GM21717 (cell line): ENCODE data around the gene CNIH2.
"Not testable (repeated sequence)": the region's sequence is repeated elsewhere in the genome, so short reads cannot be mapped to it uniquely, and the experiment has no call there.

Experiments used
- ATAC-seq: cut with Tn5 transposase; IDR thresholded peaks from one replicate; pipeline ENCODE4 v1.9.1; 2021; ENCODE audit warnings: mild to moderate bottlenecking, moderate library complexity; ENCODE audit not compliant: unreplicated experiment

Gene CNIH2

DNA sequence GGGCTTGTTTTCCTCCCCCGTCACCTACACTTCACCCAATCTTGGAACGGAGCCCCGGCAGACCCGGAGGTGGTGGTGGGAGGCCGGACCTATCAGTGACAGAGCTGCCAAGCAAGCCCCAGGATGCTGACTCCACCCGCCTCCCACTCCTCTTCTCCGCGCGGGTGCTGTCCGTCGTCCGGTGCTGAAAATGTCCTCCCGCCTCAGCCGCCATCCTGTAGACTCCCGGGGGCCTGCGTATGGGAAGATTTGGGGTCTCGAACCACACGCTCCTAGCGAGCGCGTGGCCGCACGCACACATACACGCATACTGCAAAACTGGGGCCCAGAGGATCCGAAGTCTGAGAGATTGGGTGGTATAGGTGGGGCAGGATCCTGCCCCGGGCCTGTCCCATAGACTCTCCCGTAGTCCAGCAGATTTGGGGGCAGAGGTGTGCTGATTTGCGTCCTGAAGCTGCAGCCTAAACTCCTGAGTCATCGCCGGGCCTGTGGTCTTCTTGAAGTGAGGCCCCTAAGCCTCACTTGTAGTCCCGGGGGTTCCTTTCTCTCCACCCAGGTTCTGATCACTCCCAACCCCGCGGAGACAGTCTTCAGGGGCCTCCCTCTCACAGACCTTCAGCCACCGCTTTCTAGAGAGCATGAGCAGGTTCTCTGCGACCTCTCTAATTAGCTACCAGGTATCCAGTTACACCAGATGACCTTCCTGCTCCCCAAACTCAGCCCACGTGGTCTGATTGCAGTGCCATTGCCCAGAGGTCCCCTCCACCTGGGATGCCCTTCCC, 11.8 kb downstream of the CNIH2 start:
- peak; percentile 28 for ATAC-seq

DNA sequence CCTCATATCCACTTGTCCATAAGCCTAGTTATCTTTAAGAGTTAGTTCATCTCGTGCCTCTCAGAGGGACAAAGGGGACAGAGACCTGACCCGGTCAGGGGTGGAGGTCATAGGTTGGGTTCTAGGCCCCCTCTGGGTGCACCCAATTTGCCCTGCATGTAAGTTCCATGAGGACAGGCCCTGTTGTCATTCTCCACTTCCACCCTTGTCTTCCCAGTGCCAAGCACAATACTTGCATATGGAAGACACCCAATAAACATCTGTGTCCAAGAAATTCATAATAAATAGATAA, 12.3 kb downstream of the CNIH2 start:
- ATAC-seq, result no peak

DNA sequence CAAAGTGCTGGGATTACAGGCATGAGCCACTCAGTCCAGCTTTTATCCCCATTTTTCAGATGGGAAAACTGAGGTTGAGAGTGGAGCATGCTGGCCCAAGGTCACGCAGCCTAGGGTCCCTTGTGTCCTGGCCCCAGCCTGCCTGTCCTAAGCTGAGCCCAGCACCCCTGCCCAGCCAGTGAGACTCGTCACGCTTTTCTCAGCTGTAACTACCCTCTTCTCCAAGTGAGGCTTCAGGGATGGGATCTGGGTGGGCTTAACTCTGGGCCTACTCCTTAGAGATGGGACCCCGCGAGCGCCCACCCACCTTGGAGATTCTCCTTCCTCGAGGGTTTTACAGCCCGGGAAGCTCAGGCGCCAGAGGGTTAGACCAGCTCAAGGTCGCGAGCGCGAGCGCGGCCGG, 13.3 kb downstream of the CNIH2 start:
- ATAC-seq, result no peak

DNA sequence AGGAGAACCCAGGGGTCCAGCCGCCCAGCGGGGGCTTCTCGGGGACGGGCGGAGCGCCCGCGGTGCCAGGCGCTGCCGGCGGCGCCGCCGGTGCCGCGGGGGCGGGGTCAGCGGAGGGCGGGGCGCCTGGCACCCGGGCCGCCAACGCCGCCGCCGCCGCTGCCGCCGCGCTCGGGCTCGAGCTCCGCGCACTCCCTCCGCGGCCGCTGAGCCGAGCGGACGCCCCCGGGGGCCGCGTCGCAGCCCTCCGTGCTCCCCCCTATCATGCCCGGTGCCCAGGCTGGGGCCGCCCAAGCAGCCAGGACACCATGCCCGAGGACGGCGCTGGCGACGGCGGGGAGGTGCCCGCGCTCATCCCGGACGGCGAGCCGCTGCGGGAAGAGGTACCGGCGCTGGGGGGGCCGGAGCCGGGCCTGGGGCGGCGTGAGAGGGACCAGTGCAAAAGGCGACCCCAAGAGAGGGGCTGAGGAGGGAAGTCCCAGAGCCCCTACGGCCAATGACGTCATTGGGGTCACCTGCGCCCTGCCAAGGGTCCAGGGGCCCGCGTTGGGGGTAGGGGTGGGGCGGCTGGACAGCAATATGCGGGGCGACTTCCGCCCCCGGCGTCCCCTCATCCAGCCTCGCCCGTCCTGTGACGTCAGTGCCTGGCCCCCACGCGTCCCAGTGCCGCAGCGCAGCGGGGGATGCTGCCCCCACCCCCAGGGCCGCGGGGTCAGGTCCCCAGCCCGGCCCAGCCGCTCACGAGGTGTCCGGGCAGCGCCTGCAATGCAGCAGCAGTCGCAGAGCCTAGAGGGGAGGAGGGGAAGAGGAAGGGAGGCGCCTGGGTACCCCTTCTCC, 13.9 kb downstream of the CNIH2 start, which contains the start of gene TMEM151A:
TMEM151A (plus strand) TSS at position 189 of the 837 bp plus-strand sequence; CDS start at position 309, 120 bp downstream.
- ATAC-seq, result no peak

DNA sequence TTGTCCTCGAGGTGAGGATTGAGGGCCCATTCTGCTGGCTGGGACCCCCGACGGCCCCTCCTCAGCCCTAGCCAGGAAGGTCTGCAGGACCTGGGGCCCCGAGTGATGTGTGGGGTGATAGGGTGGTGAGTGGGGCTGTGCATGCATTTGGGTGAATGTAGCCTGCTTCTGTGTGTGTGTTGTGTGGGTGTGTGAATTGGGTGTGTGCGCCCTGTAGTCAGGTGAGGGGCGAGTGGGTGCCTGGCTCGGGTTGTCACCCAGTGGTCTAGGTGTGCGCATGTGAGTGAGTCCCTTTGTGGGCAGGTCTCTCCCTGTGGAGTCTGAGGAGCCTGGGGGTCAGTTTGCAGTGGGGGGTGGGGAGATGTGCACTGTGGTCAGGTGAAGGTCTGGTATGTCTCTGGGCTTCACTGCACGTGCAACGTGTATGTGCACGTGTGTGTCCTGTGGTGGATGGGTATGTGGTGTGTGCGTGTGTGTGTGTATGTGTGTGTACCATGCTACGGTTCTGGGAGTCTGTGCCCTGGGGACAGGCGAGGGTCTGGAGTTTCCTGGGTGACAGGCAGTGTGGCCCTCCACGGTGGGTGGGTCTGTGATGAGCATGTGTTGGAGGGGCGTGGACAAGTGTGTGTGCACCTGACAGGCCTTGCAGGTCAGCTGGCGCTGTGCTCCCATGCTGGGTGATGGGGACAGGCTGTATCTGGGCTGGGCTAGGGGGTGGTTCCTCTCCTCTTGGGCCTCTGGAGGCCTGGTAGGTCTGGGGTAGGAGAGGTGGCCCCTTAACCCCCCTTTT, 14.8 kb downstream of the CNIH2 start:
- no peak for ATAC-seq

DNA sequence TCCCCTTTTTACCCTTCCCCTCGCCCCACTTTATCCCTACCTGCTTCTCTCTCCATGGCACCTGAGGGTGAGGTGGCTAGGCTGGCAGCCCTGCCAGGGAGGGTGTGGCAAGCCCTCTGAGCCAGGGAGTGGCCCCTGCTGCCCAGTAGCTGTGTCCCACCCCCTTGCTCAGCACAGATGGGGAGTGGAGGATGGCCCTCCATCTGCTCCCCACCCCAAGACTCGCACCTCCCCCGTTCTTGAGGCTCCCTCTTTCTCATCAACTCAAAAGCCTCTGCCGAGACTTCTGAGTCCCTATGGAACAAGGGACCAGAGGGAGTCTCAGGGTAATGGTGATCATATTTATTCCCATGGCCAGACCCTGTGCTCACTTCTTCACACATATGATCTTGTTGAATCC, 15.4 kb downstream of the CNIH2 start:
- no peak for ATAC-seq

DNA sequence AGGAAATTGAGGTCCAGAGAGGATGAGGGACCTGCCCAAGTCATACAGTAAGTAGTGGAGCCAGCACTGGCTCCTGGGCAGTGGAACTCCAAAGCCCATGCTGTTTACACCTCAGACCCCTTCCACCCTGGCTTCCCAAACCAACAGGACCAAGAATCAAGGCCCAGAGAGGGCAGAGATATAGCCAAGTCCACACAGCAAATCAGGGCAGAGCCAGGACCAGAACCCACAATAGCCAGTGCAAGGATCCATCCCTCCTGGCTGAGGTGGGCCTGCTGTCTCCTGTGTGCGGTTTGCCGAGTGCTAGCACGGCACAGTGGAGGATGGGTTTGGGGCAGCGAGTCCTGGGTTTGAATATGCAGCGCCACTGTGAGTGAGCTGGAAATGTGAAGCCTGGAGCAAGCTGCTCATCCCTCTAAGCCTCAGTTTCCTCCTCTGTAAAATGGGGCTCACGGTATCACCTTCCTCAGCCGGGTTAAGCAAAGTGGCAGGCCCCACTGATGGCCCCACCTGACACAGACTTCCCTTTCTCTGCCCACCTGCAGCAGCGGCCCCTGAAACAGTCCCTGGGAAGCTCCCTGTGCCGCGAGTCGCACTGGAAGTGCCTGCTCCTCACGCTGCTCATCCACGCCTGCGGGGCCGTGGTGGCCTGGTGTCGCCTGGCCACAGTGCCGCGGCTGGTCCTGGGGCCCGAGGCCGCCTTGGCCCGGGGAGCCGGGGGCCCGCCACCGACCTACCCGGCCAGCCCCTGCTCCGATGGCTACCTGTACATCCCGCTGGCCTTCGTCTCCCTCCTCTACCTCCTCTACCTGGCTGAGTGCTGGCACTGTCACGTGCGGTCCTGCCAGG, 16.0 kb downstream of the CNIH2 start:
- no peak for ATAC-seq

DNA sequence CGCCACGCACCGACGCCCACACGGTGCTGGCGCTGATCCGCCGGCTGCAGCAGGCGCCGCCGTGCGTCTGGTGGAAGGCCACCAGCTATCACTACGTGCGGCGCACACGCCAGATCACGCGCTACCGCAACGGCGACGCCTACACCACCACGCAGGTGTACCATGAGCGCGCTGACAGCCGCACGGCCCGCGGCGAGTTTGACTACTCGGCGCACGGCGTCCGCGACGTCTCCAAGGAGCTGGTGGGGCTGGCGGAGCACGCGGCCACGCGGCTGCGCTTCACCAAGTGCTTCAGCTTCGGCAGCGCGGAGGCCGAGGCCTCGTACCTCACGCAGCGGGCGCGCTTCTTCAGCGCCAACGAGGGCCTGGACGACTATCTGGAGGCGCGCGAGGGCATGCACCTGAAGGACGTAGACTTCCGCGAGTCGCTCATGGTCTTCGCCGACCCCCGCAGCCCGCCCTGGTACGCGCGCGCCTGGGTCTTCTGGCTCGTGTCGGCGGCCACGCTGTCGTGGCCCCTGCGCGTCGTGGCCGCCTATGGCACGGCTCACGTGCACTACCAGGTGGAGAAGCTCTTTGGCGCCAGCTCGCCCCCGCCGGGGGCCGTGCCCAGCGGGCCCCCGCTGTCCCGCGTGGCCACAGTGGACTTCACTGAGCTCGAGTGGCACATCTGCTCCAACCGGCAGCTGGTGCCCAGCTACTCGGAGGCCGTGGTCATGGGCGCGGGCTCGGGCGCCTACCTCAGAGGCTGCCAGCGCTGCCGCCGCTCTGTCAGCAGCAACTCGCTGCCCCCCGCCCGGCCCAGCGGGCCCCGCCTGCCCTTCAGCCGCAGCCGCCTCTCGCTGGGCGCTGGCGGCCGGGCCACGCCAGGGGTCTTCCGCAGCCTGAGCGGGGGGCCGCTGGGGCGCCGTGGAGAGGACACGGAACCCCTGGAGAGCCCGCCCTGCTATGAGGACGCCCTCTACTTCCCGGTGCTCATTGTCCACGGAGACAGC, 16.9 kb downstream of the CNIH2 start:
- ATAC-seq, result no peak

DNA sequence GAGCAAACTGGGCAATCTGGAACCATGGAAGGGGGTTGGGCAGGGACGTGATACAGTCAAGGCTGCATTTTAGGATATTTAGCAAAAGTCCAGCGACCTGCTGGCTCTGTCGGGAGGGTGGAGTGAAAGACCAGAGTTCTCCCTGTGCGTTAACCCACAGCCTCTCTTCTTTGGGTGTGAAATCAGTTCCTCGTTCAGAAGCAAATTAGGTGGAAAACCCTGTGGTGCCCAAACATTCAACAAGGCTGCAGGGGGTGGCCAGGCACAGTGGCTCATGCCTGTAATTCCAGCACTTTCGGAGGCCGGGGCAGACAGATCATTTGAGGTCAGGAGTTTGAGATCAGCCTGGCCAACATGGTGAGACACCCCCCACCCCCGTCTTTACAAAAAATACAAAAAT, 19.6 kb downstream of the CNIH2 start:
- no peak for ATAC-seq

DNA sequence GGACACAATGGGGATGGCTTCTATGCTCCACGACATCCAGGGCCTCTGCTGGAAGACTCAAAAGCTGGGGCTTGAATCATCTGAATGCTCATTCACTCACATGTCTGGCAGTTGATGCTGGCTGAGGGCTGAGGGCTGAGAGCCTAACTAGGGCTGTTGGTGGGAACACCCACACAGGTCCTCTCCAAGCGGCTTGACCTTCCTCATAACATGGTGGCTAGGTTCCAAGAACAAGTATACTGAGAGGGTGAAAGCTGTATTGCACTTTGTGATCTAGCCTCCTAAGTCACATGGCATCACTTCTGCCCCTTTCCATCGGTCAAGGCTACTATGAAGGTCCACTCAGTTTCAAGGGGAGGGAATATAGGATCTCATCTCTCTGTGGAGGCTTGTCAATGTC, 21.2 kb downstream of the CNIH2 start:
- ATAC-seq, result no peak

DNA sequence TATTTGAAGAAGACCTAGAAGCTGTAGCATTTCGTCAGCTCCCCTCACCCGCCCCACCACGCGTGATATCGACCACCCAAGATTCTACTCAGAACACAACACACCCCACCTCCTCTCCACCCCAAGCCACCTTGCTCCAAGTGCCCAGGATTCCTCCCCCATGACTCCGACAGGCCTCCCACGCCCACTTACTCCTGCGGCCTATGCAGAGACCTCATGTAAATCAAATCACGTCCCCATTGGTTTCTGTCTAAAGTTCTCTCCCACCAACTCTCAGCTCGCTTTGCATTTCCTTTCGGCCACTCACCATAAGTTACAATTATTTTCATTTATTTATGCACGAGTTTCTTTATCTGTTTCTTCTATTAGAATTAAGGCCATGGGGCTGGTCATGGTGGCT, 24.7 kb downstream of the CNIH2 start:
- no peak for ATAC-seq

DNA sequence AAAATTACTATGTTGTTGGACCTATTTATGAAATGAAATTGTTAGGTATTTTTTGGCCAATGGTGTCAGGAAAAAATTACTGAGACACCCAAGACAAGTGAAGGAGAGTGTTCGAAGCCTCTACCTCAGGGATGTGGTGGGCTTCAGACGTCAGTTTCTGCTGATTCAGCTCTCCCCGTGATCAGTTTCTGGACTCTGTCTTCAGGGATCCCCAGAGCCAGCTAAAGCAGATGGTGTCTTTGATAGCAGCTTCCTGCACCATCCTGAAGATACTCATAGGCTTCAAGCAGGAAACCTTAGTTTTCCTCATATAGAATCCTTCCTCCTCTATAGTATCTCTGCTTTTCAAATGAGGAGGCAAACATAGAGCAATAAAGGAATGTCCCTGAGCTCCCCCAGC, 31.5 kb downstream of the CNIH2 start:
- no peak for ATAC-seq

DNA sequence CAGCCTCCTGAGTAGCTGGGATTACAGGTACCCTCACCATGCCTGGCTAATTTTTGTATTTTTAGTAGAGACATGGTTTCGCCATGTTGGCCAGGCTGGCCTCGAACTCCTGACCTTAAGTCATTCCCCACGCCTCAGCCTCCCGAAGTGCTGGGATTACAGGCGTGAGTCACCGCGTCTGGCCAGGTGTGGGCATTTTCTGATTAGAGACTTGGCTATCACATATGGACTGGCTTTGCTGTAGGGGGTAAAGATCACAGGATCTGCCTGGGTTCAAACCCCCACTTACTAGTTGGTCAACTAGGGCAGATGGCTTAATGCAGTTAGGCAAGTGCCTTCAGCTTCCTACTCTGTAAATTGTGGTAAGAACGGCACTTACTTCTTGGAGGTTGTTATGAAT, 32.3 kb downstream of the CNIH2 start:
- ATAC-seq, result no peak

DNA sequence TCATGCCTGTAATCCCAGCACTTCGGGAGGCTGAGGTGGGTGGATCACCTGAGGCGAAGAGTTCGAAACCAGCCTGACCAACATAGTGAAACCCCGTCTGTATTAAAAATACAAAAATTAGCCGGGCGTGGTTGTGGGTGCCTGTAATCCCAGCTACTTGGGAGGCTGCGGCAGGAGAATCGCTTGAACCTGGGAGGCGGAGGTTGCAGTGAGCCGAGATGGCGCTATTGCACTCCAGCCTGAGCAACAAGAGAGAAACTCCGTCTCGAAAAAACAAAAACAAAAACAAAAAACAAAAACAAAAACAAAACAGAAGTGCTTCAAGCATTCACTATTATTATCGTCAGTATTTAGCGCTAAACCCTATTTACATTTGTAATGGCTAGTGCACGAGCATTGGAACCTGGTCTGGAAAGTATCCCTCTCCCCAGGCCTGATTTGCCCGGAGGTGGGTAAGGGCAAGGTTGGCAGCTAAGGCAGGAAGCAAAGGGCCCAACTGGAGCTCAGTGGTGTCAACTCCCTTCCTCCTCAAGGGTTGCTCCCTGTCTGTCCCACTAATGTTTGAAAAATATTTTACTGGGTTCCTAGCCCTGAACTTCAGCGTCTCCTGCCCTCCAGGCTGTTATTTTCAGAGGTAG, 32.9 kb downstream of the CNIH2 start:
- not testable (repeated sequence) for ATAC-seq

DNA sequence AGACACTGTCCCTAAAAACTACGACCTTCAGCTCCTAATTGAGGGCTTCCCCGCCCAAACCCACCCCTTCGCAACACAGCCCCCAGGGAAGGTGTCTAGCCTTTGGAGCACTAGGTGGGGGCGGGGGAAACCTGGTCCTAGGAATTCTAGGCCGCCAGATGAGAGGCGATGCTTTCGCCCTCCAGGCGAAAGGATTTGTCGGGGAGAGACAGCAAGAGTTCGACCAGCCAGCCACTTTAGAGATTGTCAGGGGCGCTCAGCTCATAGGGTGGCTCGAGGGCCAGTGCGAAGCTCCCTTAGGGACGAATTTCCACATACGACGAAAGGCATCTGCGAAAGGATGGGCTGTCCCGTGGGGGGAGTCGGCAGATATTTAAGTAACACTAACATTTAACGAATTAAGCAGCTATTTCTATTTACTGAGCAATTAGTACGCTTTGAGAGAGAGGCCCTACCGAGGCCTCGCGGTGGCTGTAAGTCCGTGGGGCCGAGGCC, 33.5 kb downstream of the CNIH2 start:
- no peak for ATAC-seq

DNA sequence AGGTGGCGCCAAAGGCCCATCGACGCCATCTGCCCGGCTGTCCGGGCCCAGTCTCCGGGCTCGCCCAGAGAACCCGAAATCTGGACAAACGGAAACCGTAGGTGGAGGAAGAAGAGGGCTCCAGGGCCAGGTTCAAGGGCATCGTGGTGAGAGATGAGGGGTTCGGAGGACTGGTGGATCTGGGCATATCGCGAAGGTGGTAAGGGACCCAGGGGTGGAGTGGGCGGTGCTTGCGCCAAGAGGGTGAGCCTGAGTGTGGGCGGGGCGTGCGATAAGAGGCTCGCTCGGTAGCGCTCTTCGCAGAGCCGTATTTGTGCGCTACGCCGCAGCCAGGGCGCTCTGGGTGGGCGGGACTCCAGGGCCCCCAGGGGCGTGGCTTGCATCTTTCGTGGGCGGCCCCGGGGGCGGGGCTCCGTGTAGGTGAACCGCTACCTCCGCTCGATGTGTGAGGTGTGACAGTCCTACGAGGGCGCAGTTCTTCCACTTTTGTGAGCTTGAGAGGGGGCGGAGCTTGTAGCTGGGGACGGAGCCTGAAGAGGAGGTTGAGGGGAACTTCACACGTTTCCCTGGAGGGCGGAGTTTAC, 34.1 kb downstream of the CNIH2 start:
- peak; percentile 71 for ATAC-seq

DNA sequence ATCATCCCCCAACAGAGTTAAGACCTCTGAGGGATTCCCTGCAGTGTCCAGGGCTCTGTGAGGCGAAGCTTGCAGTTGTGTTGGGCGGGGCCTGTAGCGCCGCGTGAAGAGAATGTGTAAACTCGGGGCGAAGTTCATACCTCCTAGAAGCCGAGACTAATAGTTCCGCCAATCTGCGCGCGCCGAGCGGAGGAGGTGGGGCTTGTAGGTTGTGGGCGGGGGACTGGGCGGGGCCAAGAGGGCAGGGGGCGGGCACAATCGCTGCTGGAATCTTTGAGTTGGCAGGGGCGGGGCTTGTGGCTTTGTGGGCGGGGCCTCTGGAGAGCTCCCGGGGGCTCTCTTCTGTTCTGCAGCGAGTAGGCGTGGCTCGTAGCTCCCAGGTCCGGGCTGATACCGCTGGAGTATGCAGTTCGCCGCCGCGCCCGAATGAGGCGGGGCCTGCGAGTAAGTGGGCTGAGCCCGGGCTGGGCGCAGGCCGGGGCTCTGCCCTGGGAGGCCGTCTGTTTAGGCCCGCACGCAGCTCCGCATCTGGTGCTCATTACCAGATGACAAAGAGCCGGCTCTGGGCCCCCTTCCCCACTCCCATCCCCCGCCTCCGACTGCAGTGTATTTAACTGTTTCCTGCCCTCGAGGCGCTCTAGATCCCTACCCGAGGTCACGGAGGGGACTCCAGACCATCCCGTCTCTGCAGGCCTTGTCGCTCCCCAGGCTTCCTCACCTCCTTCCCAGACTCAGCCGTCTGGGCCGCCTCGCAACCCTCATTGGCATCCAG, 34.8 kb downstream of the CNIH2 start:
- peak; percentile 55 for ATAC-seq
